K562 treated with DMSO at 1 percent for 48 hours (cell line): Measurements from ENCODE around the gene SLC22A25. TPM values are rescaled to one million over a fixed set of nuclear protein-coding genes. Genes with fewer than 3 reads are reported as not detected.

Experiments
- total RNA-seq: library from RNA; unstranded; fragments of 300-600 nt; gene quantifications from 2 replicates; pipeline ENCODE4 v1.2.3, GENCODE V29; 2022; ENCODE audit warnings: low replicate concordance; ENCODE audit errors: extremely low read depth

Gene SLC22A25
- not detected in 2 replicates for total RNA-seq

DNA sequence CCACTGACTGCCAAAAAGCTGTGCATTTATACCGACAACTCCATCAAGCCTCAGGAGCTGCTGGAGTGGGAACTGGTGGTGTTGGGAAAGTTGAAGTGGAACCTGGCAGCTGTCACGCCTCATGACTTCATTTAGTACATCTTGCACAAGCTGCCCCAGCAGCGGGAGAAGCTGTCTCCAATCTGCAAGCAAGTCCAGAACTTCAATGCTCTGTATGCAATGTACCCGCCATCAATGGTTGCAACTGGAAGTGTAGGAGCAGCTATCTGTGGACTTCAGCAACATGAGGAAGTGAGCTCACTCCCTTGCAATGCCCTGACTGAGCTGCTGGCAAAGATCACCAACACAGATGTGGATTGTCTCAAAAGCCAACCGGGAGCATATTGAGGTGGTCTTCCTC is at the start of gene SLC22A25:
Gene SLC22A25 (minus strand): TSS at position 67 of the 400 bp plus-strand sequence. CDS start 13,947 bp downstream, outside the sequence.

Other genes with a start within 250 kb of the SLC22A25 start
- gene SLC22A8, start 227.8 kb downstream of the SLC22A25 start, total RNA-seq = not detected in 2 replicates
- gene SLC22A24, start 99.4 kb downstream of the SLC22A25 start, total RNA-seq = not detected in 2 replicates
- gene SLC22A9, start 126.2 kb upstream of the SLC22A25 start, total RNA-seq = not detected in 2 replicates
- gene PLAAT5, start 247.6 kb upstream of the SLC22A25 start, total RNA-seq = not detected in 2 replicates